Lower leg skin (tissue), 4 donors: ENCODE results near the gene AK2. TPM values are rescaled to one million over a fixed set of nuclear protein-coding genes. Genes with fewer than 3 reads are reported as not detected.

ENCODE experiments used
- DNase-seq, 2 donors: peaks; one replicate each; pipeline ENCODE4 v3.0.0-alpha.2; 2019; ENCODE audit warnings: low spot score in 2 of 2
- H3K4me3 ChIP-seq: fragments of 200-600 bp; sonication (generic); 2 replicates; pipeline ENCODE4 v1.5.1; 2017; ENCODE audit warnings: mild to moderate bottlenecking, low read depth; ENCODE audit not compliant: poor library complexity, severe bottlenecking
- CTCF ChIP-seq, 3 donors: fragments of 450-650 bp; IDR thresholded peaks; one replicate each; pipeline ENCODE4 v1.5.1; 2016; ENCODE audit warnings: antibody characterized with exemption in 3 of 3, mild to moderate bottlenecking in 3 of 3, moderate library complexity in 2 of 3
- POLR2A ChIP-seq, 2 donors: fragments of 450-650 bp; IDR thresholded peaks; one replicate each; pipeline ENCODE4 v1.6.1; 2016 to 2017; ENCODE audit warnings: antibody characterized with exemption in 2 of 2, mild to moderate bottlenecking in 1 of 2, moderate library complexity in 1 of 2
- WGBS, 2 donors: methylation state at CpG; one replicate each; pipeline ENCODE4 v1.1.5; 2018; 5-methylcytosine and 5-hydroxymethylcytosine counted together
- intact Hi-C: fragments of 100-400 bp; cut with DNase I; formaldehyde crosslinking; loops from one replicate; pipeline ENCODE4 v1.15.0; 2023; ENCODE audit warnings: low total_unique reads
- total RNA-seq, 4 donors: library from RNA; depleted of rRNA; stranded (reverse); fragments of >200 nt; gene quantifications; one replicate each; pipeline ENCODE4 v1.1.0, GENCODE V29; 2016

Gene AK2
- total RNA-seq, 4 donors from 2014 or later = 90.0 to 247 (median 144) TPM

- 1 to 3% methylated on average over 17 to 33 of the region's 58 CpGs for WGBS, 2 donors
- peak in 1 of 2 donors; percentile 90 for DNase-seq
- H3K4me3 ChIP-seq = peak overlapping the region; percentile 29
- TF ChIP-seq CTCF (IDR thresholded peaks at IDR 0.05) (no peak), POLR2A (IDR thresholded peaks at IDR 0.05) (no peak)
- intact Hi-C loops = no loop called here
Observed at GRCh38 chr1:32972814-32973428, 63.8 kb downstream of the AK2 start.

GRCh38 chr1:32971576-32971975, 65.1 kb downstream of the AK2 start:
- no peak for DNase-seq
- 92 to 96% methylated on average over 3 of the region's 3 CpGs for WGBS, 2 donors
- TF ChIP-seq CTCF (IDR thresholded peaks at IDR 0.05) = no peak
- TF ChIP-seq POLR2A (IDR thresholded peaks at IDR 0.05) = no peak
- no peak overlapping the region for H3K4me3 ChIP-seq
- intact Hi-C loops = no loop called here

- WGBS, 2 donors = 86 to 94% methylated on average over 1 of the region's 1 CpG
- intact Hi-C loops = no loop called here
- H3K4me3 ChIP-seq = no peak overlapping the region
- TF ChIP-seq POLR2A (IDR thresholded peaks at IDR 0.05) (no peak), CTCF (IDR thresholded peaks at IDR 0.05) (no peak)
- no peak for DNase-seq
Observed at GRCh38 chr1:32971156-32971555, 65.5 kb downstream of the AK2 start.

- intact Hi-C loops = no loop called here
- DNase-seq = no peak
- no peak overlapping the region for H3K4me3 ChIP-seq
- no peak for TF ChIP-seq POLR2A (IDR thresholded peaks at IDR 0.05)
- no peak for TF ChIP-seq CTCF (IDR thresholded peaks at IDR 0.05)
Observed at GRCh38 chr1:32969566-32969965, 67.1 kb downstream of the AK2 start.

GRCh38 chr1:32967888-32968568, 68.7 kb downstream of the AK2 start:
- WGBS, 2 donors = 54 to 59% methylated on average over 4 of the region's 4 CpGs
- TF ChIP-seq CTCF (IDR thresholded peaks at IDR 0.05) (no peak), POLR2A (IDR thresholded peaks at IDR 0.05) (no peak)
- intact Hi-C loops = no loop called here
- DNase-seq = no peak
- no peak overlapping the region for H3K4me3 ChIP-seq
